ENCODE measurements around the gene PFDN4. TPM values are rescaled to one million over a fixed set of nuclear protein-coding genes. Genes with fewer than 3 reads are reported as not detected.

Gene PFDN4
- total and polyA plus RNA-seq, 2 of the 13 experiments (the other 11 are each of a cell fraction or from before 2014, with no cell fraction given): 59.8 to 227 TPM

- TF ChIP-seq PATZ1 (CRISPR knock-in tag; IDR thresholded peaks at IDR 0.05) (no peak), JUNB (CRISPR knock-in tag; IDR thresholded peaks at IDR 0.05; ENCODE audit: borderline replicate concordance) (no peak), ZNF598 (CRISPR knock-in tag; IDR thresholded peaks at IDR 0.05; ENCODE audit: borderline replicate concordance) (no peak), NFYC (CRISPR knock-in tag; IDR thresholded peaks at IDR 0.05) (no peak), JUND (CRISPR knock-in tag; IDR thresholded peaks at IDR 0.05) (no peak), SMARCE1 (IDR thresholded peaks at IDR 0.05; ENCODE audit: borderline replicate concordance) (no peak), ZFX (CRISPR knock-in tag; IDR thresholded peaks at IDR 0.05; ENCODE audit: low read depth) (0 out of 2 replicates have a peak, but pooled peaks have one; percentile 25), TBX2 (CRISPR knock-in tag; IDR thresholded peaks at IDR 0.05; ENCODE audit: borderline replicate concordance) (no peak), ZSCAN9 (CRISPR knock-in tag; IDR thresholded peaks at IDR 0.05; ENCODE audit: borderline replicate concordance) (peak; percentile 80; the same call in 1 of the 2 replicates), ZBTB20 (CRISPR knock-in tag; IDR thresholded peaks at IDR 0.05; ENCODE audit: borderline replicate concordance, low read depth) (no peak), GLMP (CRISPR knock-in tag; IDR thresholded peaks at IDR 0.05; ENCODE audit: borderline replicate concordance) (no peak), ZNF737 (CRISPR knock-in tag; IDR thresholded peaks at IDR 0.05; ENCODE audit: borderline replicate concordance) (no peak), FOXA1 (IDR thresholded peaks at IDR 0.05) (no peak), FOXA1 (CRISPR knock-in tag; IDR thresholded peaks at IDR 0.05) (peak; percentile 43; the same call in 1 of the 2 replicates), HNF4A (CRISPR knock-in tag; IDR thresholded peaks at IDR 0.05) (no peak), ZKSCAN5 (CRISPR knock-in tag; IDR thresholded peaks at IDR 0.05) (no peak), ZNF547 (CRISPR knock-in tag; IDR thresholded peaks at IDR 0.05) (0 out of 2 replicates have a peak, but pooled peaks have one; percentile 36), TRIM24 (CRISPR knock-in tag; IDR thresholded peaks at IDR 0.05) (no peak), ZBTB7A (CRISPR knock-in tag; IDR thresholded peaks at IDR 0.05) (no peak), SNAPC2 (CRISPR knock-in tag; IDR thresholded peaks at IDR 0.05) (peak; percentile 77; the same call in 1 of the 2 replicates), HOXA3 (CRISPR knock-in tag; IDR thresholded peaks at IDR 0.05) (no peak), HMGA1 (CRISPR knock-in tag; conservative IDR thresholded peaks at IDR 0.05) (no peak), ZNF263 (CRISPR knock-in tag; IDR thresholded peaks at IDR 0.05) (no peak)
- TF ChIP-seq, protein P1, sequence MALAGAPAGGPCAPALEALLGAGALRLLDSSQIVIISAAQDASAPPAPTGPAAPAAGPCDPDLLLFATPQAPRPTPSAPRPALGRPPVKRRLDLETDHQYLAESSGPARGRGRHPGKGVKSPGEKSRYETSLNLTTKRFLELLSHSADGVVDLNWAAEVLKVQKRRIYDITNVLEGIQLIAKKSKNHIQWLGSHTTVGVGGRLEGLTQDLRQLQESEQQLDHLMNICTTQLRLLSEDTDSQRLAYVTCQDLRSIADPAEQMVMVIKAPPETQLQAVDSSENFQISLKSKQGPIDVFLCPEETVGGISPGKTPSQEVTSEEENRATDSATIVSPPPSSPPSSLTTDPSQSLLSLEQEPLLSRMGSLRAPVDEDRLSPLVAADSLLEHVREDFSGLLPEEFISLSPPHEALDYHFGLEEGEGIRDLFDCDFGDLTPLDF (CRISPR knock-in tag; IDR thresholded peaks at IDR 0.05): no peak
- TF ChIP-seq, protein P2, sequence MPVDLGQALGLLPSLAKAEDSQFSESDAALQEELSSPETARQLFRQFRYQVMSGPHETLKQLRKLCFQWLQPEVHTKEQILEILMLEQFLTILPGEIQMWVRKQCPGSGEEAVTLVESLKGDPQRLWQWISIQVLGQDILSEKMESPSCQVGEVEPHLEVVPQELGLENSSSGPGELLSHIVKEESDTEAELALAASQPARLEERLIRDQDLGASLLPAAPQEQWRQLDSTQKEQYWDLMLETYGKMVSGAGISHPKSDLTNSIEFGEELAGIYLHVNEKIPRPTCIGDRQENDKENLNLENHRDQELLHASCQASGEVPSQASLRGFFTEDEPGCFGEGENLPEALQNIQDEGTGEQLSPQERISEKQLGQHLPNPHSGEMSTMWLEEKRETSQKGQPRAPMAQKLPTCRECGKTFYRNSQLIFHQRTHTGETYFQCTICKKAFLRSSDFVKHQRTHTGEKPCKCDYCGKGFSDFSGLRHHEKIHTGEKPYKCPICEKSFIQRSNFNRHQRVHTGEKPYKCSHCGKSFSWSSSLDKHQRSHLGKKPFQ (CRISPR knock-in tag; IDR thresholded peaks at IDR 0.05; ENCODE audit: insufficient replicate concordance): no peak
These were observed 10.0 kb upstream of the PFDN4 start (continued) for GRCh38 chr20:54197621-54198604.
